HepG2 (cell line): ENCODE results near the gene RB1.

Source experiments
- POLR2AphosphoS5 ChIP-seq: IDR thresholded peaks from 2 replicates; pipeline ENCODE4 v1.6.1; 2012; ENCODE audit warnings: low read depth, low read length
- ZNF710 ChIP-seq: sonication (generic); formaldehyde crosslinking; IDR thresholded peaks from 2 replicates; pipeline ENCODE4 v1.5.0; 2020; ENCODE audit warnings: mild to moderate bottlenecking, missing genetic modification reagents, borderline replicate concordance
- TF ChIP-seq, protein P1 (sequence below): sonication (generic); formaldehyde crosslinking; conservative IDR thresholded peaks from 2 replicates; pipeline ENCODE4 v1.4.0; 2020; ENCODE audit warnings: missing genetic modification reagents

DNA sequence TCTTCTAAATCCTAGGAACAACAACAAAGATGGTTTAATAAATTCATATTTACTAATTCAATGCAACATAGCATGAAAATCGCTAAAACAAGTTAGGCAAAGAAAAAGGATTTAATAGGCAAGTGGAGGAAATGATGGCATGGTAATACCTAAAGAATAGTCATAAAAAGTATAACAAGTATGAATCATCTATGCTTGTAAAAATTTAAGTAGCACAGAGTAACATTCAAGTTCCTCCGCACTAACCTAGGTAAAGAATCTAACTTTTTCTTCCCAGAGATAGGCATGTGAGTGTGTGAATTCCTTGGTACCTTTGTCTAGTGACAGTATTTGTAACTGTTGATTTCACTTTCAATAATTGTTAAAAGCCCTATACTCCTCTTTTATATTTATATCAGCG, 186.7 kb downstream of the RB1 start:
- TF ChIP-seq, protein P1, sequence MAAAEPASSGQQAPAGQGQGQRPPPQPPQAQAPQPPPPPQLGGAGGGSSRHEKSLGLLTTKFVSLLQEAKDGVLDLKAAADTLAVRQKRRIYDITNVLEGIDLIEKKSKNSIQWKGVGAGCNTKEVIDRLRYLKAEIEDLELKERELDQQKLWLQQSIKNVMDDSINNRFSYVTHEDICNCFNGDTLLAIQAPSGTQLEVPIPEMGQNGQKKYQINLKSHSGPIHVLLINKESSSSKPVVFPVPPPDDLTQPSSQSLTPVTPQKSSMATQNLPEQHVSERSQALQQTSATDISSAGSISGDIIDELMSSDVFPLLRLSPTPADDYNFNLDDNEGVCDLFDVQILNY = no peak
- TF ChIP-seq ZNF710 (CRISPR knock-in tag) = no peak
- no peak for TF ChIP-seq POLR2AphosphoS5
